Dermis blood vessel endothelial cell (primary cell): ENCODE measurements around the gene CDX1. TPM values are rescaled to one million over a fixed set of nuclear protein-coding genes. Genes with fewer than 3 reads are reported as not detected.

Experiments used
- total RNA-seq: library from RNA; depleted of rRNA; stranded (reverse); fragments of >200 nt; gene quantifications from 2 replicates; pipeline ENCODE4 v1.2.3, GENCODE V29; 2014

The CDX1 gene
- total RNA-seq, 1 donor from 2014 or later: not detected

Other genes with a start within 250 kb of the CDX1 start
- gene PDE6A, start 222.0 kb upstream of the CDX1 start, total RNA-seq: 0.05 TPM in 1 of 2 replicates, not detected in the other
- 22.0 and 25.3 TPM in 2 replicates for gene SLC26A2, start 206.0 kb upstream of the CDX1 start, total RNA-seq
- gene TIGD6, start 166.1 kb upstream of the CDX1 start, total RNA-seq: 5.3 and 6.0 TPM in 2 replicates
- gene HMGXB3, start 166.0 kb upstream of the CDX1 start, total RNA-seq: 33.2 and 45.9 TPM in 2 replicates
- gene CSF1R, start 80.2 kb upstream of the CDX1 start, total RNA-seq: not detected in 2 replicates
- gene PDGFRB, start 10.9 kb upstream of the CDX1 start, total RNA-seq: 9.9 and 17.0 TPM in 2 replicates
- not detected in 2 replicates for gene SLC6A7, start 23.3 kb downstream of the CDX1 start, total RNA-seq
- gene CAMK2A, start 123.0 kb downstream of the CDX1 start, total RNA-seq: not detected in 2 replicates
- gene ARSI, start 136.1 kb downstream of the CDX1 start, total RNA-seq: 0.28 and 0.68 TPM in 2 replicates
- gene TCOF1, start 190.9 kb downstream of the CDX1 start, total RNA-seq: 14.3 and 28.4 TPM in 2 replicates
- gene CD74, start 246.1 kb downstream of the CDX1 start, total RNA-seq: 2.8 and 4.8 TPM in 2 replicates